Osteoblast (primary cell): ENCODE measurements around the gene TRPC4. TPM values are rescaled to one million over a fixed set of nuclear protein-coding genes. Genes with fewer than 3 reads are reported as not detected.
A peak's percentile ranks its signal among the peaks of the same experiment; 100 is the strongest.

Experiments
- DNase-seq: peaks from one replicate; pipeline ENCODE4 v3.0.0; 2011; ENCODE audit warnings: low spot score, mixed read lengths; ENCODE audit not compliant: insufficient read length; ENCODE audit errors: missing footprints
- H2AFZ ChIP-seq: 2 replicates; pipeline ENCODE4 v1.6.0; 2011; ENCODE audit warnings: mild to moderate bottlenecking, low read length
- H3K27ac ChIP-seq: 2 replicates; pipeline ENCODE4 v1.5.1; 2011; ENCODE audit warnings: mild to moderate bottlenecking, low read depth, low read length, moderate library complexity
- H3K27me3 ChIP-seq: 2 replicates; pipeline ENCODE4 v1.6.0; 2012; ENCODE audit warnings: mild to moderate bottlenecking, control low read depth, inconsistent platforms, low read length, moderate library complexity; ENCODE audit not compliant: insufficient read depth
- H3K36me3 ChIP-seq: 2 replicates; pipeline ENCODE4 v1.5.1; 2011; ENCODE audit warnings: mild to moderate bottlenecking, low read length, control low read depth, moderate library complexity; ENCODE audit not compliant: insufficient read depth
- H3K4me1 ChIP-seq: 2 replicates; pipeline ENCODE4 v1.5.1; 2011; ENCODE audit warnings: mild to moderate bottlenecking, low read length, control low read depth, moderate library complexity; ENCODE audit not compliant: insufficient read depth
- H3K4me2 ChIP-seq: 2 replicates; pipeline ENCODE4 v1.6.0; 2011; ENCODE audit warnings: mild to moderate bottlenecking, low read length; ENCODE audit not compliant: insufficient read depth
- H3K4me3 ChIP-seq: fragments of 200-600 bp; sonication (generic); 3 replicates; pipeline ENCODE4 v1.5.1; 2012; ENCODE audit warnings: mild to moderate bottlenecking, low read length, inconsistent platforms; ENCODE audit not compliant: insufficient read depth
- H3K79me2 ChIP-seq: 2 replicates; pipeline ENCODE4 v1.6.0; 2012; ENCODE audit warnings: mild to moderate bottlenecking, low read length, control low read depth, inconsistent platforms; ENCODE audit not compliant: insufficient read depth
- H3K9me3 ChIP-seq: 2 replicates; pipeline ENCODE4 v1.5.1; 2011; ENCODE audit warnings: low read depth, low read length, control low read depth
- H4K20me1 ChIP-seq: 2 replicates; pipeline ENCODE4 v1.6.0; 2012; ENCODE audit warnings: mild to moderate bottlenecking, low read length, control low read depth; ENCODE audit not compliant: insufficient read depth
- CTCF ChIP-seq: IDR thresholded peaks from 2 replicates; pipeline ENCODE4 v1.5.1; 2011; ENCODE audit warnings: mild to moderate bottlenecking, low read depth, low read length, moderate library complexity; ENCODE audit errors: extremely low read depth
- total RNA-seq: library from RNA; depleted of rRNA; stranded (reverse); fragments of >200 nt; gene quantifications from 2 replicates; pipeline ENCODE4 v1.2.3, GENCODE V29; 2012

Gene TRPC4
- total RNA-seq, 1 donor = 9.8 TPM

GRCh38 chr13:37613638-37614037 lies 255.9 kb downstream of the TRPC4 start:
- Histone ChIP-seq H3K4me2 (no peak overlapping the region), H3K9me3 (no peaks in the 10 kb centered on the region), H4K20me1 (no peaks in the 10 kb centered on the region), H3K27me3 (no peaks in the 10 kb centered on the region), H3K4me3 (no peak overlapping the region), H3K36me3 (no peaks in the 10 kb centered on the region), H3K27ac (no peak overlapping the region), H2AFZ (no peak overlapping the region), H3K4me1 (peaks cover 35% of the 10 kb centered on the region), H3K79me2 (no peaks in the 10 kb centered on the region)
- TF ChIP-seq CTCF = no peak
- no peak for DNase-seq

GRCh38 chr13:37613236-37613635 lies 256.3 kb downstream of the TRPC4 start:
- Histone ChIP-seq H3K79me2 (no peaks in the 10 kb centered on the region), H3K4me3 (no peak overlapping the region), H3K36me3 (no peaks in the 10 kb centered on the region), H3K9me3 (no peaks in the 10 kb centered on the region), H3K27me3 (no peaks in the 10 kb centered on the region), H3K4me1 (peaks cover 31% of the 10 kb centered on the region), H3K4me2 (no peak overlapping the region), H2AFZ (no peak overlapping the region), H4K20me1 (no peaks in the 10 kb centered on the region), H3K27ac (no peak overlapping the region)
- DNase-seq = no peak
- TF ChIP-seq CTCF = no peak

- Histone ChIP-seq H3K27me3 (no peaks in the 10 kb centered on the region), H3K27ac (no peak overlapping the region), H2AFZ (no peak overlapping the region), H3K4me2 (no peak overlapping the region), H4K20me1 (no peaks in the 10 kb centered on the region), H3K79me2 (no peaks in the 10 kb centered on the region), H3K4me3 (no peak overlapping the region), H3K4me1 (no peaks in the 10 kb centered on the region), H3K9me3 (no peaks in the 10 kb centered on the region), H3K36me3 (no peaks in the 10 kb centered on the region)
- peak; percentile 60 for TF ChIP-seq CTCF
- no peak for DNase-seq
These were observed 260.7 kb downstream of the TRPC4 start for GRCh38 chr13:37608750-37609339.

GRCh38 chr13:37602733-37603381 lies 266.7 kb downstream of the TRPC4 start:
- Histone ChIP-seq H3K4me1 (peaks cover 19% of the 10 kb centered on the region), H3K79me2 (peaks cover 15% of the 10 kb centered on the region), H3K27me3 (no peaks in the 10 kb centered on the region), H4K20me1 (no peaks in the 10 kb centered on the region), H3K27ac (no peak overlapping the region), H3K36me3 (no peaks in the 10 kb centered on the region), H2AFZ (peak overlapping the region; percentile 64), H3K9me3 (no peaks in the 10 kb centered on the region), H3K4me2 (peak overlapping the region; percentile 34), H3K4me3 (no peak overlapping the region)
- TF ChIP-seq CTCF = peak; percentile 66
- no peak for DNase-seq
